WTC11 (cell line): ENCODE measurements around the gene OR9Q1. TPM values are rescaled to one million over a fixed set of nuclear protein-coding genes. Genes with fewer than 3 reads are reported as not detected.

Experiments
- ATAC-seq: fragments of 200-7000 bp; cut with Tn5 transposase; 2 replicates; pipeline ENCODE4 v1.10.0; 2021; ENCODE audit warnings: mild to moderate bottlenecking, moderate library complexity
- CTCF ChIA-PET: fragments of 300-600 bp; sonication (Branson Sonifier 250); formaldehyde crosslinking; loops from one replicate; lab custom pipeline; 2021; ENCODE audit warnings: antibody characterized with exemption; lab: Charles Lee
- POLR2A ChIA-PET: fragments of 350-600 bp; sonication (Branson Sonifier 250); formaldehyde crosslinking; loops from one replicate; lab custom pipeline; 2021; ENCODE audit warnings: antibody characterized with exemption; lab: Charles Lee
- DNase-seq: peaks from one replicate; pipeline ENCODE4 v3.0.0; 2021; ENCODE audit warnings: low spot score
- H3K27ac Mint-ChIP-seq: 2 replicates; pipeline ENCODE4 v1.8.0; 2021; ENCODE audit warnings: mixed read lengths
- H3K27me3 Mint-ChIP-seq: 2 replicates; pipeline ENCODE4 v1.8.0; 2021; ENCODE audit warnings: low read depth, mild to moderate bottlenecking, moderate library complexity, mixed read lengths
- H3K36me3 Mint-ChIP-seq: 2 replicates; pipeline ENCODE4 v1.8.0; 2021; ENCODE audit warnings: mixed read lengths
- H3K4me1 Mint-ChIP-seq: 2 replicates; pipeline ENCODE4 v1.8.0; 2022; ENCODE audit warnings: mixed read lengths
- H3K4me3 Mint-ChIP-seq: 2 replicates; pipeline ENCODE4 v1.8.0; 2021; ENCODE audit warnings: mild to moderate bottlenecking, moderate library complexity, mixed read lengths
- H3K9me3 Mint-ChIP-seq: 2 replicates; pipeline ENCODE4 v1.8.0; 2021; ENCODE audit warnings: mixed read lengths
- CBFB ChIP-seq: sonication (generic); formaldehyde crosslinking; IDR thresholded peaks from 2 replicates; pipeline ENCODE4 v1.8.1; 2022; ENCODE audit warnings: mild to moderate bottlenecking, low read depth, missing genetic modification reagents
- CREM ChIP-seq: sonication (generic); formaldehyde crosslinking; IDR thresholded peaks from 2 replicates; pipeline ENCODE4 v1.8.1; 2022; ENCODE audit warnings: mild to moderate bottlenecking, missing genetic modification reagents, moderate library complexity
- ETV6 ChIP-seq: sonication (generic); formaldehyde crosslinking; IDR thresholded peaks from 2 replicates; pipeline ENCODE4 v1.8.1; 2022; ENCODE audit warnings: mild to moderate bottlenecking, missing genetic modification reagents
- MXD4 ChIP-seq: fragments of 250-450 bp; sonication (Bioruptor Pico); IDR thresholded peaks from 2 replicates; pipeline ENCODE4 v1.8.0; 2021; ENCODE audit warnings: mild to moderate bottlenecking, moderate library complexity, borderline replicate concordance
- MYBL2 ChIP-seq: sonication (generic); formaldehyde crosslinking; IDR thresholded peaks from 2 replicates; pipeline ENCODE4 v1.8.1; 2023; ENCODE audit warnings: mild to moderate bottlenecking, moderate library complexity, missing genetic modification reagents
- NR2C2 ChIP-seq: sonication (generic); formaldehyde crosslinking; IDR thresholded peaks from 2 replicates; pipeline ENCODE4 v1.8.0; 2022; ENCODE audit warnings: mild to moderate bottlenecking, missing genetic modification reagents
- OVOL2 ChIP-seq: fragments of 250-450 bp; sonication (Bioruptor Pico); IDR thresholded peaks from 2 replicates; pipeline ENCODE4 v1.9.0; 2021; ENCODE audit warnings: mild to moderate bottlenecking, borderline replicate concordance
- RORB ChIP-seq: fragments of 250-450 bp; sonication (Bioruptor Pico); IDR thresholded peaks from 2 replicates; pipeline ENCODE4 v1.9.0; 2021; ENCODE audit warnings: mild to moderate bottlenecking
- SMAD3 ChIP-seq: sonication (generic); formaldehyde crosslinking; IDR thresholded peaks from 2 replicates; pipeline ENCODE4 v1.8.0; 2022; ENCODE audit warnings: missing genetic modification reagents, mild to moderate bottlenecking, borderline replicate concordance
- TCF7 ChIP-seq: sonication (generic); formaldehyde crosslinking; IDR thresholded peaks from 2 replicates; pipeline ENCODE4 v1.8.0; 2022; ENCODE audit warnings: mild to moderate bottlenecking, low read depth, missing genetic modification reagents, moderate library complexity
- TEAD1 ChIP-seq: sonication (generic); formaldehyde crosslinking; IDR thresholded peaks from 2 replicates; pipeline ENCODE4 v1.8.0; 2022; ENCODE audit warnings: mild to moderate bottlenecking, missing genetic modification reagents
- ZNF121 ChIP-seq: sonication (generic); formaldehyde crosslinking; IDR thresholded peaks from 2 replicates; pipeline ENCODE4 v1.8.0; 2023; ENCODE audit warnings: missing genetic modification reagents
- ZNF263 ChIP-seq: sonication (generic); formaldehyde crosslinking; IDR thresholded peaks from 2 replicates; pipeline ENCODE4 v1.8.1; 2022; ENCODE audit warnings: low read depth, mild to moderate bottlenecking, moderate library complexity, missing genetic modification reagents
- total RNA-seq: library from RNA; stranded (reverse); gene quantifications from 3 replicates; pipeline ENCODE4 v1.2.3, GENCODE V29; 2021
- TF ChIP-seq, protein P1 (sequence below): fragments of 200-600 bp; IDR thresholded peaks from 2 replicates; pipeline ENCODE4 v1.8.0; 2022; ENCODE audit warnings: antibody characterized with exemption
- TF ChIP-seq, protein P2 (sequence below): sonication (generic); formaldehyde crosslinking; IDR thresholded peaks from 2 replicates; pipeline ENCODE4 v1.8.1; 2023; ENCODE audit warnings: mild to moderate bottlenecking, missing genetic modification reagents
- TF ChIP-seq, protein P3 (sequence below): sonication (generic); formaldehyde crosslinking; IDR thresholded peaks from 2 replicates; pipeline ENCODE4 v1.8.0; 2022; ENCODE audit warnings: mild to moderate bottlenecking, missing genetic modification reagents
- TF ChIP-seq, protein P4 (sequence below): sonication (generic); formaldehyde crosslinking; IDR thresholded peaks from 2 replicates; pipeline ENCODE4 v1.8.1; 2022; ENCODE audit warnings: mild to moderate bottlenecking, missing genetic modification reagents, moderate library complexity, borderline replicate concordance
- TF ChIP-seq, protein P5 (sequence below): fragments of 250-450 bp; sonication (Bioruptor Pico); IDR thresholded peaks from 2 replicates; pipeline ENCODE4 v2.1.2; 2022; ENCODE audit warnings: mild to moderate bottlenecking, moderate library complexity
- TF ChIP-seq, protein P6 (sequence below): fragments of 250-450 bp; sonication (Bioruptor Pico); IDR thresholded peaks from 2 replicates; pipeline ENCODE4 v1.8.0; 2021; ENCODE audit warnings: mild to moderate bottlenecking
- TF ChIP-seq, protein P7 (sequence below): fragments of 250-450 bp; sonication (Bioruptor Pico); IDR thresholded peaks from 2 replicates; pipeline ENCODE4 v1.9.0; 2021; ENCODE audit warnings: mild to moderate bottlenecking, borderline replicate concordance

Gene OR9Q1
- total RNA-seq, 1 experiment from 2014 or later: not detected

DNA sequence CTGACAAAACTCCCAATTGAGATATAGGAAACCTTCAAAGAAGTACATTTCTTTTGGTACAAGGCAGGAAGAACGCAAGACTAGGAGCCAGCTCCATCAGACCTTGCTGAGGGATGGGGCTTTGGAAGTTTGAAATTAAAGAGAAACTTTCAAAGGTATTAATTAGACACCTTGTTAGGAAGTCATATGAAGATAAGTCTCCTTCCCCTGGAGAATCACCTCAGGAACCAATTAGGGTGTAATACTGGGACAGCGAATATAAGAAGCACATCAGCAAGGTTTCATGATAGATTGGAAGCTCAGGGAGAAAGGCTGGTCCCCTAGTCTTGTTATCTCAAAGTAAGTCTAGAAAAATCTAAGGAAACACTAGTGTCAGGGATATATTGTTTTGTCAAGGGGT is 165.1 kb downstream of the OR9Q1 start, which contains the start of gene OR9Q2:
TSS of gene OR9Q2 (plus strand) at position 301 of the 400 bp plus-strand sequence. CDS start 1,421 bp downstream, outside the sequence.
- Mint-ChIP-seq H3K27me3 (no peaks in the 10 kb centered on the region), H3K27ac (no peak within 1 kb of the TSS), H3K4me3 (no peak within 1 kb of the TSS), H3K9me3 (no peaks in the 10 kb centered on the region), H3K36me3 (no peaks in the 10 kb centered on the region), H3K4me1 (peaks cover 4% of the 10 kb centered on the region; the same call in 1 of the 2 replicates)
- TF ChIP-seq ETV6 (CRISPR knock-in tag) (no peak), CREM (CRISPR knock-in tag) (no peak), ZNF121 (no peak), MYBL2 (CRISPR knock-in tag) (no peak)
- TF ChIP-seq, protein P1, sequence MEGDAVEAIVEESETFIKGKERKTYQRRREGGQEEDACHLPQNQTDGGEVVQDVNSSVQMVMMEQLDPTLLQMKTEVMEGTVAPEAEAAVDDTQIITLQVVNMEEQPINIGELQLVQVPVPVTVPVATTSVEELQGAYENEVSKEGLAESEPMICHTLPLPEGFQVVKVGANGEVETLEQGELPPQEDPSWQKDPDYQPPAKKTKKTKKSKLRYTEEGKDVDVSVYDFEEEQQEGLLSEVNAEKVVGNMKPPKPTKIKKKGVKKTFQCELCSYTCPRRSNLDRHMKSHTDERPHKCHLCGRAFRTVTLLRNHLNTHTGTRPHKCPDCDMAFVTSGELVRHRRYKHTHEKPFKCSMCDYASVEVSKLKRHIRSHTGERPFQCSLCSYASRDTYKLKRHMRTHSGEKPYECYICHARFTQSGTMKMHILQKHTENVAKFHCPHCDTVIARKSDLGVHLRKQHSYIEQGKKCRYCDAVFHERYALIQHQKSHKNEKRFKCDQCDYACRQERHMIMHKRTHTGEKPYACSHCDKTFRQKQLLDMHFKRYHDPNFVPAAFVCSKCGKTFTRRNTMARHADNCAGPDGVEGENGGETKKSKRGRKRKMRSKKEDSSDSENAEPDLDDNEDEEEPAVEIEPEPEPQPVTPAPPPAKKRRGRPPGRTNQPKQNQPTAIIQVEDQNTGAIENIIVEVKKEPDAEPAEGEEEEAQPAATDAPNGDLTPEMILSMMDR: no peak
- ATAC-seq (no peak), DNase-seq (no peak)
- POLR2A ChIA-PET: interaction anchor here (0.5 kb wide), 1 partner anchor 9 kb away, joined by 3 read pairs; no protein-coding TSS in a partner anchor
- CTCF ChIA-PET: interaction anchor here (1.9 kb wide), 1 partner anchor 97 kb away, joined by 5 read pairs; no protein-coding TSS in a partner anchor

DNA sequence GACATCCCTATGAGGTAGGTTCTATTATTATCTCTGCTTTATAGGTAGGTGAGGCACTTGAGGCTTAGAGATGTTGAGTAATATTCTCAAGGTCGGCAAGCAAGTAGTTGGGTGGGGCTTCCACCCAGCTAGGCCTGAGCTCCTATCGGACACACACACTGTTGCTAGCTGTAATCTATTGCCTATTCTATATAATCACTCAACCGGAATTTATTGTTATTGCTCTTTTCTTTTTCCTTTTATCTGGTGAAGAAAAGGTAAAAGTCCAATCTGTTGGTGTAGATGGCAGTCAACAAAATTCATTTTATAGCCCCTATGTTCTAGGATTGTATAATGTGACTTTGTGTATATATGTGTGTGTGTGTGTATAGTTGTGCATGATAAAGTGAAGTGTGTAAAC is 168.5 kb downstream of the OR9Q1 start:
- no peak overlapping the region for H3K27ac Mint-ChIP-seq
- ATAC-seq (no peak), DNase-seq (no peak)
- POLR2A ChIA-PET: no interaction called here
- H3K4me3 Mint-ChIP-seq: no peak overlapping the region
- 0 out of 2 replicates have a peak, but pooled peaks cover 5% of the 10 kb centered on the region for H3K36me3 Mint-ChIP-seq
- TF ChIP-seq, protein P2, sequence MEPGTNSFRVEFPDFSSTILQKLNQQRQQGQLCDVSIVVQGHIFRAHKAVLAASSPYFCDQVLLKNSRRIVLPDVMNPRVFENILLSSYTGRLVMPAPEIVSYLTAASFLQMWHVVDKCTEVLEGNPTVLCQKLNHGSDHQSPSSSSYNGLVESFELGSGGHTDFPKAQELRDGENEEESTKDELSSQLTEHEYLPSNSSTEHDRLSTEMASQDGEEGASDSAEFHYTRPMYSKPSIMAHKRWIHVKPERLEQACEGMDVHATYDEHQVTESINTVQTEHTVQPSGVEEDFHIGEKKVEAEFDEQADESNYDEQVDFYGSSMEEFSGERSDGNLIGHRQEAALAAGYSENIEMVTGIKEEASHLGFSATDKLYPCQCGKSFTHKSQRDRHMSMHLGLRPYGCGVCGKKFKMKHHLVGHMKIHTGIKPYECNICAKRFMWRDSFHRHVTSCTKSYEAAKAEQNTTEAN (CRISPR knock-in tag): no peak
- TF ChIP-seq SMAD3 (CRISPR knock-in tag) (no peak), OVOL2 (no peak), NR2C2 (CRISPR knock-in tag) (no peak), MXD4 (CRISPR knock-in tag) (no peak), TEAD1 (CRISPR knock-in tag) (no peak), CBFB (CRISPR knock-in tag) (no peak), RORB (CRISPR knock-in tag) (no peak), ZNF263 (CRISPR knock-in tag) (no peak)
- TF ChIP-seq, protein P3, sequence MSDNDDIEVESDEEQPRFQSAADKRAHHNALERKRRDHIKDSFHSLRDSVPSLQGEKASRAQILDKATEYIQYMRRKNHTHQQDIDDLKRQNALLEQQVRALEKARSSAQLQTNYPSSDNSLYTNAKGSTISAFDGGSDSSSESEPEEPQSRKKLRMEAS (CRISPR knock-in tag): no peak
- TF ChIP-seq, protein P4, sequence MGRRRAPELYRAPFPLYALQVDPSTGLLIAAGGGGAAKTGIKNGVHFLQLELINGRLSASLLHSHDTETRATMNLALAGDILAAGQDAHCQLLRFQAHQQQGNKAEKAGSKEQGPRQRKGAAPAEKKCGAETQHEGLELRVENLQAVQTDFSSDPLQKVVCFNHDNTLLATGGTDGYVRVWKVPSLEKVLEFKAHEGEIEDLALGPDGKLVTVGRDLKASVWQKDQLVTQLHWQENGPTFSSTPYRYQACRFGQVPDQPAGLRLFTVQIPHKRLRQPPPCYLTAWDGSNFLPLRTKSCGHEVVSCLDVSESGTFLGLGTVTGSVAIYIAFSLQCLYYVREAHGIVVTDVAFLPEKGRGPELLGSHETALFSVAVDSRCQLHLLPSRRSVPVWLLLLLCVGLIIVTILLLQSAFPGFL (CRISPR knock-in tag): no peak
- TF ChIP-seq, protein P5, sequence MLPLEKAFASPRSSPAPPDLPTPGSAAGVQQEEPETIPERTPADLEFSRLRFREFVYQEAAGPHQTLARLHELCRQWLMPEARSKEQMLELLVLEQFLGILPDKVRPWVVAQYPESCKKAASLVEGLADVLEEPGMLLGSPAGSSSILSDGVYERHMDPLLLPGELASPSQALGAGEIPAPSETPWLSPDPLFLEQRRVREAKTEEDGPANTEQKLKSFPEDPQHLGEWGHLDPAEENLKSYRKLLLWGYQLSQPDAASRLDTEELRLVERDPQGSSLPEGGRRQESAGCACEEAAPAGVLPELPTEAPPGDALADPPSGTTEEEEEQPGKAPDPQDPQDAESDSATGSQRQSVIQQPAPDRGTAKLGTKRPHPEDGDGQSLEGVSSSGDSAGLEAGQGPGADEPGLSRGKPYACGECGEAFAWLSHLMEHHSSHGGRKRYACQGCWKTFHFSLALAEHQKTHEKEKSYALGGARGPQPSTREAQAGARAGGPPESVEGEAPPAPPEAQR (CRISPR knock-in tag): no peak
- no peaks in the 10 kb centered on the region for H3K4me1 Mint-ChIP-seq
- peaks cover 18% of the 10 kb centered on the region for H3K9me3 Mint-ChIP-seq
- H3K27me3 Mint-ChIP-seq: no peaks in the 10 kb centered on the region
- CTCF ChIA-PET: no interaction called here

DNA sequence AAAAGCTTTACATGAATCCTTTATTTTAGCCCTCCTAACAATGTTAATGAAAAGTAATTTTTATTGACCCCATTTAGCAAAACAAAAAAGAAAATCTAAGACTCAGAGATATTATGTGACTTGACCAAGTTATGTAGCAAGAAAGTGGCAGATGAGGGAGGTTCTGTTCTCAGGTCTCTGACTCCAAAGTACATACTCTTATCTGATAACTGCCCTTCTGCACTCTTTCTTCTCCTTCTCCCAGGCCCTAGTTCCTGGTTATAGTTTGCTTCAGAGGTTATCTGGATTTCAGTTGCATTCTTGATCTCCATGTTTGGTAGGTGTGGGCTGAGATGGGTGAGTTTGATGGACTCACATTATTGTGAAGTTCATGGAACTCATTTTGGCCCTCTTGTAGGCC is 169.7 kb downstream of the OR9Q1 start:
- CTCF ChIA-PET: no interaction called here
- Mint-ChIP-seq H3K27ac (no peak overlapping the region), H3K9me3 (peaks cover 29% of the 10 kb centered on the region), H3K4me3 (no peak overlapping the region), H3K4me1 (no peaks in the 10 kb centered on the region), H3K27me3 (no peaks in the 10 kb centered on the region), H3K36me3 (peaks cover 9% of the 10 kb centered on the region; the same call in 1 of the 2 replicates)
- POLR2A ChIA-PET: no interaction called here
- ATAC-seq: no peak
- DNase-seq: no peak
- TF ChIP-seq CREM (CRISPR knock-in tag) (no peak), TCF7 (CRISPR knock-in tag) (no peak)
- TF ChIP-seq, protein P6, sequence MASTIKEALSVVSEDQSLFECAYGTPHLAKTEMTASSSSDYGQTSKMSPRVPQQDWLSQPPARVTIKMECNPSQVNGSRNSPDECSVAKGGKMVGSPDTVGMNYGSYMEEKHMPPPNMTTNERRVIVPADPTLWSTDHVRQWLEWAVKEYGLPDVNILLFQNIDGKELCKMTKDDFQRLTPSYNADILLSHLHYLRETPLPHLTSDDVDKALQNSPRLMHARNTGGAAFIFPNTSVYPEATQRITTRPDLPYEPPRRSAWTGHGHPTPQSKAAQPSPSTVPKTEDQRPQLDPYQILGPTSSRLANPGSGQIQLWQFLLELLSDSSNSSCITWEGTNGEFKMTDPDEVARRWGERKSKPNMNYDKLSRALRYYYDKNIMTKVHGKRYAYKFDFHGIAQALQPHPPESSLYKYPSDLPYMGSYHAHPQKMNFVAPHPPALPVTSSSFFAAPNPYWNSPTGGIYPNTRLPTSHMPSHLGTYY (CRISPR knock-in tag): no peak
- TF ChIP-seq, protein P7, sequence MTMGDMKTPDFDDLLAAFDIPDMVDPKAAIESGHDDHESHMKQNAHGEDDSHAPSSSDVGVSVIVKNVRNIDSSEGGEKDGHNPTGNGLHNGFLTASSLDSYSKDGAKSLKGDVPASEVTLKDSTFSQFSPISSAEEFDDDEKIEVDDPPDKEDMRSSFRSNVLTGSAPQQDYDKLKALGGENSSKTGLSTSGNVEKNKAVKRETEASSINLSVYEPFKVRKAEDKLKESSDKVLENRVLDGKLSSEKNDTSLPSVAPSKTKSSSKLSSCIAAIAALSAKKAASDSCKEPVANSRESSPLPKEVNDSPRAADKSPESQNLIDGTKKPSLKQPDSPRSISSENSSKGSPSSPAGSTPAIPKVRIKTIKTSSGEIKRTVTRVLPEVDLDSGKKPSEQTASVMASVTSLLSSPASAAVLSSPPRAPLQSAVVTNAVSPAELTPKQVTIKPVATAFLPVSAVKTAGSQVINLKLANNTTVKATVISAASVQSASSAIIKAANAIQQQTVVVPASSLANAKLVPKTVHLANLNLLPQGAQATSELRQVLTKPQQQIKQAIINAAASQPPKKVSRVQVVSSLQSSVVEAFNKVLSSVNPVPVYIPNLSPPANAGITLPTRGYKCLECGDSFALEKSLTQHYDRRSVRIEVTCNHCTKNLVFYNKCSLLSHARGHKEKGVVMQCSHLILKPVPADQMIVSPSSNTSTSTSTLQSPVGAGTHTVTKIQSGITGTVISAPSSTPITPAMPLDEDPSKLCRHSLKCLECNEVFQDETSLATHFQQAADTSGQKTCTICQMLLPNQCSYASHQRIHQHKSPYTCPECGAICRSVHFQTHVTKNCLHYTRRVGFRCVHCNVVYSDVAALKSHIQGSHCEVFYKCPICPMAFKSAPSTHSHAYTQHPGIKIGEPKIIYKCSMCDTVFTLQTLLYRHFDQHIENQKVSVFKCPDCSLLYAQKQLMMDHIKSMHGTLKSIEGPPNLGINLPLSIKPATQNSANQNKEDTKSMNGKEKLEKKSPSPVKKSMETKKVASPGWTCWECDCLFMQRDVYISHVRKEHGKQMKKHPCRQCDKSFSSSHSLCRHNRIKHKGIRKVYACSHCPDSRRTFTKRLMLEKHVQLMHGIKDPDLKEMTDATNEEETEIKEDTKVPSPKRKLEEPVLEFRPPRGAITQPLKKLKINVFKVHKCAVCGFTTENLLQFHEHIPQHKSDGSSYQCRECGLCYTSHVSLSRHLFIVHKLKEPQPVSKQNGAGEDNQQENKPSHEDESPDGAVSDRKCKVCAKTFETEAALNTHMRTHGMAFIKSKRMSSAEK (CRISPR knock-in tag): no peak
